Left renal pelvis (tissue), 4 donors: ENCODE results near the gene SRGAP2C. TPM values are rescaled to one million over a fixed set of nuclear protein-coding genes. Genes with fewer than 3 reads are reported as not detected.
"Not testable (repeated sequence)": the region's sequence is repeated elsewhere in the genome, so short reads cannot be mapped to it uniquely, and the experiment has no call there.

Experiments used
- DNase-seq, 4 donors: peaks; one replicate each; pipeline ENCODE4 v3.0.0-alpha.2; 2013; ENCODE audit warnings: low read depth in 4 of 4, low spot score in 3 of 4
- polyA plus RNA-seq, 4 donors: library from polyadenylated mRNA; unstranded; fragments of 120-200 nt; gene quantifications; one replicate each; pipeline ENCODE4 v1.2.1, GENCODE V29; 2013; ENCODE audit not compliant: insufficient read length in 4 of 4

The SRGAP2C gene
- polyA plus RNA-seq, 4 donors = 11.9 to 25.0 (median 18.6) TPM

DNA sequence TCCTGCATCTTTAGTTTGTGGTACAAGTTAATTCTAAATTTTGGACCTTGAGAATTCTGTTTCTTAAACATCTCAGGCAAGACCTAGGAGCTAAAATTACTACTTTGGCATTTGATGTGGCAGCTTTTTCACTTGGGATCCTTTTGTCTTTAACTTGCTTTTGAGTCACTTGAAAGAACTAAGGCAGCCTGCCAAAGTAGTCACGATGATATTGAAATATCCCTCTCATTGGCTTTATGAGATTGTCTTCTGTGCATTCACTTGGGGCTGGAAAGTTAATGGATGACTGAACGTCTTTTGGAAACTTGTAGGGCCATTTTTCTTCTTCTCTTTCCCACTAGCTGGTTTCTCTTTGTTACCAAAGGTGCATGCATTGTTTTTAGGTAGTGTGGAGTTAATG lies 90.7 kb downstream of the SRGAP2C start:
- DNase-seq = not testable (repeated sequence)

DNA sequence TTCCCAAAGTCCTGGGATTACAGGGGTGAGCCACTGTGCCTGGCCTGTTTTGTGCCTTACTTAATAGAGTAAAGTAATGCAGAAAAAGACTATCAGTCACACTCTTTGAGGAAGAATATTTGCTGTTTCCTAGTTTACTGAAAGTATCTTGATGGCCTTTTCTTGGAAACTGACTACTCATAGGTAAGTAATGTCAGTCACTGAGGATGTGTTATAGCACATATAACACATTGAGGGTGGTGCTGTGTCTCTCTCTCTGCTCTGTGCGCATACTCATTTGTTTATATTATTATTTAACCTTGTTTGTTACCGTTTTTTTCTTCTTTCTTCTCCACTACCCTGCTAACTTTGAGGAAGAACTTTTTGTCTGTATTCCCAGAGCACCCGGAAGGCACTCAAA lies 93.4 kb downstream of the SRGAP2C start:
- not testable (repeated sequence) for DNase-seq

DNA sequence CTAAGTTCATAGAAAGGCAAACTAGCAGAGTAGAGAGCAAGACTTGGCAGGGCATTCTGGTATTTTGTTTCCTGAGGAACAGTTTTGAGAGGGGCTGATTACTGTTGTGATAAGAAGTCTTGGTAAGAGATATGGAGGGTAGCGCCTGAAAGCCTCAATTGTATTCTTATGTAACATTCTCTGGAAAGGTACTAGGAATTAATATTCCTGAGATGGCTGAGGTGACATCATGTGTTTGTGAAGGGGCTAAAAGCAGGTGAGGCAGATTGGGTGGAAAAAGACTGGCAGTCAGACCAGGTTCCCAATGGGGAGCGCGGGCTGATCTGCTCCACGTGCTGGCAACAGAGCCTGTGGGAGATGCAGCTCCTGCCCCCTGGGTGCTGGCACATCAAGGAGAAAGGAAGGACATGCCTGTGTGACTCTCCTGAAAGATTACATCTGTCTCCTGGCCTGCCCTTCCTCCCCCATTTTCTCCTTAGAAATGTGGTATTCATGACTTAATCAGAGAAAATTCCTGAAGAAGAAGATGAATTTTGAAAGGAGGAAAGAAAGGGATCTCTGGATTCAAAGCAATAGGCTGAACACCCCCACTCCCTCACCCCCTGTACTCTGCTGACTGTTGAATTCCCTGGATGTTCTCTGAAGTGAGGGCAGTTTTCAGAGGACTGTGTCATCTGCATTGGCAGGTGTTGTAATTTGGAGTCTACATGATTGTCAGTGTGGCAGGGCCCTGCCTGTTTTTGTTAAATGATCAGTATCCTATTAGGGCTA lies 94.2 kb downstream of the SRGAP2C start:
- DNase-seq = not testable (repeated sequence)

DNA sequence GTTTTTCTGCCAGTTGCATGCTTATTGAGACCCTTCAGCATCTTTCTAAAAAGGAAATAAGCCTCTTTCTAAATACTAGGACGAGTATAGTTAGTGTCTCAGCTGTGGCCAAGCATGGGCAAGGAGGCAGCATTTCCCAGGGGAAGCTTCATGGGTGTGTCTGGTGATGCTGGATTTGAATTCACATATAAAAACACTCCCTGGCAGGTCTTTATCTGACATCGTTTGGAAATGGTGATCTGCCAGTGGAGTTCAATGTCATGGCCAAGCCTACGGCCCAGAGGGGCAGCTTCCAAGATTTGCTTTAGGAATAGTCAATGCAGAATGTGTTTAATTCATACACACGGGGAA lies 94.7 kb downstream of the SRGAP2C start:
- not testable (repeated sequence) for DNase-seq

DNA sequence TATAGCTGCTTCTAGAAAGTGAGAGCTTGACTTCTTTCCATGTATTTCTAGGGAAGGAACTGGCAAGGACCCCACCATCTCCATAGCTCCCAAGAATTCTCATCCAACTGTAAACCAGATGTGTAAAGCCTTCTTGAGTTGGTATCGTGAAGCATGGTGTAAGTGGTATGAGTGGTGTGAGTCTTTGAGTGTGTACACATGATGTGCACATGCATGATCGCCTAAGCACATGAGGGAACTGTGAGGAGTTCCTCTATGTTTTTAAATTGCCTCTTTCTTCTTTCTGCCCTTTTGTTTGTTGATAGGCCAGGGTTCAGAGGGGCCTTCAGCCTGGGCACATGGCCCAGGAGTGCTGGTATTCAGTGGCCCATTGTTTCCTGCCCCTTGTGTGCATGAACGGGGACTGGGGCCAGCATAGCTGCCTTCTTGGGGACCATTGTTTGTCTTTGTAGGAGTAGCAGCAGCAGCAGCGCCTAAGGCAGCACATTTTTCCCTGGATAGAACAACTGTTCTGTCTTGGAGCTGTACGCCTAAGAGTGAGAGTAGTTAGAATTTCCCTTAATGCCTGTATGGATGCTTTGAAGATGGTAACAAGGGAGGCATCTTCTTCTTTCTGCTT lies 96.0 kb downstream of the SRGAP2C start:
- DNase-seq = not testable (repeated sequence)

DNA sequence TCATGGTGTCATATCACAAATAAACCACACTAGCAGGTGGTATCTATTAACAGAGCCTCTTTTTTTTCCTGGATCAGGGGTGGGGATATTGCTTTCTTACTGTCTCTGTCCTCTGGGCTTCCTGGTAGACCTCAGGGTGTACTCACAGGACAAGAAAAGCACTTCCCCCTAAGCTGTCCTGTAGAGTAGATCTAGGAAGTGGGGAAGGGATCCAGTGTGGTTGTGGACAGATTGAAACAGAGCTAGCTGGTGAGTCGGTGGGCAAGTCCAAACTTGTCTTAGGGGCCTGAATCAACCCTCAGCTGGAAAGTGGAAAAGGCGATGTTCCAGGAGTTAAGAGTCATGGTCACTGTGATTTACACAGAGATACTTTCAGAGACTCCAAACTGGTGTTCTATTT lies 96.7 kb downstream of the SRGAP2C start:
- not testable (repeated sequence) for DNase-seq

DNA sequence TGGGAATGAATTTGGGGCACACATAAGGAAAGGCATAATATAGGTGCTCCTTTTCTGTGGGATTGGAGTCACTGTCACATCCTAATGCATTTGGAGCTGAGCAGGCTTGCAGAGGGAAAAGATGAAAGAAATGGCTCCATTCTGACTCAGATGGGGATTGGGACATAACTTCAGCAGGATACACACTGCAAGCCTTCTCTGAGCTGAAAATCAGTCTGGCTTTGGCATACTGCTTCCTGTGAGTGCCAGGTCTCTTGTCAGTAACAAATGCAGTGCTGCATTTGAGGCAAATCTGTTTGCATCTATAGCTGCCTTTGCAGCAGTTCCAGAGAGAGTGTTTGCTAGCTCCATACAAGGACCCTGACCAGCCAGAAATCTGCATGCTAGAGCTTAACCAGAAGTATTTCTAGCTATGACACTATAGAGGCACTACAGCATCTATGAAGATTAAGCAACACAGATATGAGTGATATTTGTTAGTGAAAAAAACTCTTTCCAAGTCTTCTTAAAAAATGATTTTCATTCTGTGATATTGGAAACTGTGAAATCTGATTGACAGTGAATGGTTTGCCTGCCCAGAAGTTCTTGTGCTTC lies 98.9 kb downstream of the SRGAP2C start:
- not testable (repeated sequence) for DNase-seq

DNA sequence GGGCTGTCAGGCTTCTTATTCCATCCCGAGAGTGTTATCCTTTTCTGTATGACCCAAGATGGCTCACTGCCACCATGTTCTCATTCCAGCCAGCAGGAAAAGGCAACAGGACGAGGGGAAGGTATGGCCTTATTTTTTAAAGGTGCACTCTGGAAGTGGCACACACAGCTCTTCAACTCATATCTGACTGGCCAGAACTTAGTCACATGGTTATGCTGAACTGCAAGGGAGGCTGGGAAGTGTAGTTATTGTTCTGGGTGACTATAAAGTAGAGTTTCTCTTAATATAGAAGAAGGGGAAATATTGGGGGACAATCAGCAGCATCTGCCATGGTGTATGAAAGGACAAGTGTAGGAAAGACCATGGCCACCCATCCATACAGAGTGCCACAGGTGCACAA lies 107.8 kb downstream of the SRGAP2C start:
- DNase-seq = not testable (repeated sequence)

DNA sequence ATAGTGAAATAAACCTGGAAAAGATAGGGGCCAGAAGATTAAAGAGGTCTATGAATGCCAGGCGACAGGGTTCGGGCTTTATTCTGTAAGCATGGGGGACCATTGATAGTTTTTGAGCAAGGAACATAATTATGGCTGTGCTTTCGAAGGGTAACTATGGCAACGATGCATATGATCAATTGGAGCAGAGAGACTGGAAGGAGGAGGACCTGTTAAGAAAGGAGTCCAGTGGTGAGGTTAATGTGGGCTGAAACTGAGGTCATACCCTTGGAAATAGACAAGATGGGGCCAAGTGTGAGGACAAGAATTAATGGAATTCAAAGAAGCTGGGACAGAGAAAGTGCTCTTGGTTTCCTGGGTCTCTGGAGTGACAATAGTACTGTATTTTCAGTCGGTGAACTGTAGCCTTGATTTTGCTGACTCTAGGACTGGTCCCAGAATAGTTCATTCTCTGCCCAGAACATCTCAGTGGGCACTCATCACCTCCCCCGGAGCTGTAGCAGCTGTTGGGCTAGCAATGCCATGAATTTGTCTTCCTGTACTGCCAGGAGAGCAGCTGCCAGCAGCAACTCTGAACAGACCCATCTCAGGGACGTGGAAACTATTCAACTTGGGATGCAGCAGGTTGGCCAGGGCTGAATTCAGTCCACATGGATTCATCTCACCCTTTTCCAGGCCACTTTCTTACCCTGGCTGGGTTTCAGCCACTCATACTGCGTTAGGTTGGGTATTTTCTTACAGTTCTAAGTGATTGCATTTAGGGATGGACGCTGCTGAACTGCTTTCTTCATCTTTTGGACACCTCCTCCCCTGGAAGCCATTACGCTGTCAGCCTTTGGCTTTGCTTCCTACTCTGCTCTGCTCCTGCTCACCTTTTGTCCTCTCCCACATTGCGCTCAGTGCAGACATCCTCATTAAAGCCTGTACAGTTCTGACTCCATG lies 108.8 kb downstream of the SRGAP2C start:
- DNase-seq = not testable (repeated sequence)

DNA sequence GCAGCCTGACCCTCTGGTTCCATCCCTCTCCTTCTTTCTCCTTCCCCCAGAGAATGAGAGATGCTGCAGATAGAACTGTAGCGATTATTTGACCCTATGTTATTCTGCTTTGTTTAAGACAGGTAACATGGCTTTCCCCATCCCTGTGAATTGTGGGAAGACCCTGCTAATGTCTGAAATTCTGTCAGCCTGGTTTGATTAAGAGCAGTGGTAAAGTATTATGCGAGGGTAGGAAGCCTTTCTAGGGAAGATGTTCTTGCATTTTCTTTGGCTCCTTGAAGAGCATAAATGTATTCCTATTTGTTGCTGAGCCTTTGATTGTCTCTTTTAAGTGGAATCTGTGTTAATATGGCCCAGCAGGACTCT lies 109.4 kb downstream of the SRGAP2C start:
- not testable (repeated sequence) for DNase-seq

DNA sequence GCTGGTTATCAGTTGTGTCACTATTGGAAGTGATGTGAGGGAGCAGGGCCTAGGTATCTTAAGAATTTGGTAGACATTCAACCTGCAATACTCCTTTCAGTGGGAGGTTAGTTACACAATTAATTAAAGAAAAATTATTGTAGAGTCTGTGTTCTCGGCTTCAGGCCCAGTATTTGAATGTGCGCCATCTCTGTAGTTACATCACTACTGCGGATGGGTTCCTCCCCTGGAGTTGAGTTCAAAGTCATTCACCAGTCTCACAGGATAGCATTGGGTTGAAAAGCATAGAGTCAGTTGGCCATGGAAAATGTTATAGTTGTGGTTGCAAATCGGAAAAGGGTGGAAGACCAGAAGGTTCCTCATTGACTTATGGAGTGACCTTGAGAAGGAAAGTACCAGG lies 111.8 kb downstream of the SRGAP2C start:
- not testable (repeated sequence) for DNase-seq

DNA sequence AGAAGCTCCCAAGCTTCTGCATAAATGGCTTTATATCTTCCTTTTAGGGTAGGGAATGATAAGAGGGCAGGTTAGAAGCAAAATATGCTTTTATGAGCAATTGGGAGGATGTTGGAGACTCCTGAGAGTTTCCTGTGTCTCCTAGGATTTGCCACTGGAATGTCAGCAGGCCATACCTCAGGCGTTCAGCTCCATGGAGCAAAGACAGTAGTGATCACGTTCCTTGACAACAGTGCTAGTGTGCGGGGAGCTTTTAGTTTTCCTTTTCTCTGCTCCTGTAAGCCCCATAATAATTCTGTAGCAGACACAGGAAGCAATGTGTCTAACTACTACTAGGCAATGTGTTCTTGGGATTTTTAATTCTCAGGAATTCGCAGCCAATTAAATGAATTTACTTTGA lies 113.8 kb downstream of the SRGAP2C start:
- DNase-seq = not testable (repeated sequence)

DNA sequence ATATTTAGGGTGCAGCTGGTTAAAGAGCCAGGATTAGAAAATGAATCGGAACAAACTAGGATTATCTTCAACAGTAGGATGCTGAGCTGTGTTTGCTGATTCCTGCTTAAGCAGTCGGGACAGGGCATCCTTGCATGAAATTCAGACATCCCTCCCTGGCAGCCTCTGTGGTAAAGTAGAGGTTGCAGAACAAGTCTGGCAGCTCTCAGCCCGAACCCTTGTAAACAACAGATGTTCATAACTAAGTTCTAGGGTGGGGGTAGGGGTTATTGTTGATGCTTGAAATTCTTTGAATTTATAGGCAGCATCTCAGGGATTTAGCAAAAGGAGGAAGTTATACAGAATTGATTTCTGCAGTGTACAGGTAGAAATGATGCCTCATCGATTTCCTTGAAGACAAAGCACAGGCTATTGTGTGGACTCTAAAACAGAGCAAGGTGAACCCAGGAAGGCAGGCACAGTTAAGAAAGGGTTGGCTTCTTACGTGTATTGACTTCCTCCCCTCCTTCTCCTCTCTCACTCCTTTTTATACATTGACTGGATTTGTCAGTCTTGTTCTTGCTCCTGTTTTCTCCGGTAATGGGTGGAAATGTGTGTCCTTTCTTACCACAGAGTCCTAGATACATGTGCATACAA lies 114.9 kb downstream of the SRGAP2C start:
- not testable (repeated sequence) for DNase-seq

DNA sequence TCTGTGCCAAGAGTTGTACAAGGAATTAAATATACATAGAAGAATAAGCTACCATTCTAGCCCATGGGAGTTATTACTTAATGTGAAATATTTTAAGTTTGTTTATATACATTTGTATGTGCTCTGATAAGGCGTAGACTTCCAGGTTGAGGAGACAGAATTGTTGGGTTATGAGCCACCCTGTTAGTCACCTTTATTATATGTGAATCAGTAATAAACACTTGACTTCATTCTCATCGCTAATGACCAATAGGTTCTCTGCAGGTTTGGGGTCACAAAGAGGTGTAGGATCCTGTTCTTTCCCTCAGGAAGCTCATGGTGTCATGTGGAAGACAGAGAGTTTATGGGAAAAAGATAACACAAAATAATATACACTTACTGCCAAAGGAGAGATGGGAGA lies 117.1 kb downstream of the SRGAP2C start:
- DNase-seq = not testable (repeated sequence)

DNA sequence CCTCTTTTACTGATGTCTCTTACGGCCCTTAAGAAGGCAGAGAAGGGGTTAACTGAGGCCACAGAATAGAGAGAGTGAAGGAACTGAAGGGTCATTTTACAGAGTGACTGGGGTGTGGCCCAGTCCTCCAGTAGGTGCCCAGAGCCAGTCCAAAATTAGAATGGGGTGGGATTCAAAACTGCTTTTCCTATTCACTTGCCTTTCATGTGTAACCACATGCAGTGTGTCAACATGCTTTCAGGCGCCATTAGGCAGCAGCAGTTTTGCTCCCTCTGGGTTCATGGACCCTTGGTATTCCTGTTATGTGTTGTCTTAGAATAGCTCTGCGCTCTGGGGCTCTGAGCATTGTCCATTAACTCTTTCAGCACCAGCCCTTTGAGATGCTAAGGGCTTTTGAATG lies 123.0 kb downstream of the SRGAP2C start:
- DNase-seq = not testable (repeated sequence)

DNA sequence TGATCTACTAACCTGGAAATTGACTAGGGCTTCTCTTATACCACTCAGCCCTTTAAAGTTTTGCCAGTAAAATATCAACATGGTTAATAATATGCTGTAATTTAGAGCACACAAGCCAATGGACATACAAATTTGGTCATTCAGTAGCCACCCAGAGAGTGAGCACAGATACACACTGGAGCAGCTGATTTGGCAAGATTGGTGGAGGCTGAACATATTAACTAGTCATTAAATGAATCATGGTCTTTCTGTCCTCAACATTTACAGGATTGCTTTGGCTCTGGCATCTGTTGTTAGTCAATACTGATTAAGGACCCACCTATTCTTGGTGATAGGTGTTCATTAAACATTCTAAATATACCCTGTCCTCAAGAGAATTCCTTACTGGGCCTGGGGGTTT lies 130.7 kb downstream of the SRGAP2C start:
- DNase-seq = not testable (repeated sequence)

DNA sequence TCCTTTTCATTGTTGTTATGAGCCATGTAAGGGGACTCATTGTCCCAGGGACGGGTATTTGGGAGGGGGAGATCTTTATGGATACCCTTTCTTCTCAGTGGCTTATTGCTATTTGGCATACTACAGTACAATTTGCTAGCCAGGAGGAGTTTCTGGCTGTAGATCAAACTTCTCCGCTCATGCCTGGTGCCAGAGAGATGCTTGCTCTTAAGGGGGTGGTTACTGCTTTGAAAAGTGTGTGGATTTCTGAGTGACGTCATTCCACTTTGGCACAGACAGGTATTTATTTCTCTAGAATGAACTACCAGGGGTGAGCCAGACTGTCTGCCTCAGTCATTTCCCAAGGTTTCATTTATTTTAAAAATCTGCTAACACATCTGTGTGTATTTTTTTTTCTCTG lies 131.3 kb downstream of the SRGAP2C start:
- DNase-seq = not testable (repeated sequence)

DNA sequence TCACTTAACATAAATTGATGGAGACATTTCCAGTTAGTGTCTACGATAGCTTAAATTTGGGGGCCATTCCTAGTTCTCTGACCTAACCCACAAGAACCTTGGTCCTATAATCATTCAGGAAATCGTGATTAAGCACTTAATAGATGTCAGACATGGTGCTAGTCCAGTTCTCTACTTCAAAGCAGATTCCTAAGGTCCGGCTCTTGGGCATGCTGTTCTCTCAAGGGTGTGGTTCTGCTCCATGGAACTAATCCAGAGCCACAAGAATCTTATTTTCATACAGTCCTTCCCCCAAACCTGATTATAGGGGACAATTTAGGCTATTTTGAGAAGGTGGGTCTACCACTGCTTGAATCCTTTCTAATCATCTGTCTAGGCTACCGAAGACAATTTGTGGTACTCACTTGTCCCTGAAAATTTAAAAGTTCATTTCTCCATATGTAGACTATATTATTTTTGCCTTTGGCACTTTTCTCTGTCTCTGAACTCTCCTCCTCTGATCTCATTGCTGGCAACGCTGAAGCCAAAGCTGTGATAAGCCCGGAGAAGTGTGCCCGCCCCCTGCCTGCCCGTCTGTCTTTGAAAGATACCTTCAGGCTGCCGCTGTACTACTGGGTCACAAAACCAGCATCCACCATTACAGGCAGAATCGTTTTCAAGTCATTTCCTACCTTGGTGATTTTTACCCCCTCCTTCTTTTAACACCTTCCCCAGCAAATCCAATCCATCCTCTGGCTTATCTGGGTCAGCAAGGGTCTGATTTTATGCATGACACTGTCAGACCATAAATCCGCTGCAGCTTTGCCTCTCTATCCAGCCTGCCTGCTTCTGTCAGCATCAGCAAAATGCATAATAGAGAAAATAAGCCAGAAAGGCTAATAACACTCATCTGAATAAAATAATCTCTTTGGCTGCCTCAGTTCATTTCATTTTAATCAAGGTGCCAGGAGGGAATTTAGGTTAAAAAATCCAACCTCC lies 133.0 kb downstream of the SRGAP2C start:
- DNase-seq = not testable (repeated sequence)

DNA sequence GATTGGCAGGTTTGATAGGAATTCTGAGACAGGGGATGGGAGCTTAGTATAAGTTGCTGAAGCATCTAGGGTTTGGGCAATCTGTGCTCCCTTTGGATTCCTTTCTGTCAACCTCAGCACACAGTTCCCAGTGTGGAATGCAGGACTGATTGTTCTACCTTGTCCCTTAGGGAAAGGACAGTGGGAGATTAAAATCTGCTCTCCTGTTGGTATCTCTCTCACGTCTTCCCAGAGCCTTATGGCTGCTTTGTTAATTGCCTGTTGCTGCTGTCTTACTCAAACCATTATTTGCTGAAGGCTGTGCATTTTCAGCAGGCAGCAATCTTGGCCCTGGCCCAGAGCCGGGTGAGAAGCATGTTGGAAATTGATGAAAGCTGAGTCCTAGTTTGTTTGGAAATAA lies 133.9 kb downstream of the SRGAP2C start:
- not testable (repeated sequence) for DNase-seq
